Spleen (tissue), 11 donors: ENCODE measurements around the gene DPP4. TPM values are rescaled to one million over a fixed set of nuclear protein-coding genes. Genes with fewer than 3 reads are reported as not detected.

ENCODE experiments used
- DNase-seq: peaks from one replicate; pipeline ENCODE4 v3.0.0-alpha.2; 2020
- H3K27ac ChIP-seq, 8 donors: fragments of 200-600 bp; sonication (generic) in 7 of 8; 1 replicate in 4 of 8; 2 replicates in 4 of 8; pipeline versions ENCODE4 v1.5.0 to v1.8.0; 2016 to 2021; ENCODE audit warnings: inconsistent platforms in 4 of 8, mild to moderate bottlenecking in 4 of 8, moderate library complexity in 1 of 8
- H3K27me3 ChIP-seq, 7 donors: fragments of 200-600 bp; sonication (generic) in 6 of 7; replicated peaks in 1 of 7; 1 replicate in 4 of 7; 2 replicates in 3 of 7; pipeline versions ENCODE4 v1.5.0 to v1.8.0; 2016 to 2021; ENCODE audit warnings: inconsistent platforms in 3 of 7, mild to moderate bottlenecking in 1 of 7
- H3K36me3 ChIP-seq, 6 donors: fragments of 200-600 bp; sonication (generic) in 5 of 6; 1 replicate in 4 of 6; 2 replicates in 2 of 6; pipeline versions ENCODE4 v1.5.0 to v1.8.0; 2016 to 2021; ENCODE audit warnings: inconsistent platforms in 2 of 6
- H3K4me1 ChIP-seq, 6 donors: fragments of 200-600 bp; sonication (generic) in 5 of 6; 1 replicate in 3 of 6; 2 replicates in 3 of 6; pipeline versions ENCODE4 v1.5.0 to v1.8.0; 2016 to 2021; ENCODE audit warnings: inconsistent platforms in 3 of 6
- H3K4me3 ChIP-seq, 8 donors: fragments of 200-600 bp; sonication (generic) in 7 of 8; 1 replicate in 4 of 8; 2 replicates in 4 of 8; pipeline versions ENCODE4 v1.5.0 to v1.8.0; 2016 to 2021; ENCODE audit warnings: inconsistent platforms in 4 of 8, mild to moderate bottlenecking in 4 of 8, moderate library complexity in 2 of 8
- H3K9me3 ChIP-seq, 8 donors: fragments of 200-600 bp; sonication (generic) in 7 of 8; 1 replicate in 4 of 8; 2 replicates in 4 of 8; pipeline versions ENCODE4 v1.5.0 to v1.8.0; 2016 to 2021; ENCODE audit warnings: inconsistent platforms in 4 of 8
- CTCF ChIP-seq, 11 experiments: fragments of 200-600 bp in 7 of 11; fragments of 450-650 bp in 4 of 11; sonication (generic) in 4 of 11; IDR thresholded peaks in 8 of 11; conservative IDR thresholded peaks in 3 of 11; 1 replicate in 7 of 11; 2 replicates in 4 of 11; pipeline versions ENCODE4 v1.4.0 to v1.8.0; 2016 to 2021; ENCODE audit warnings: antibody characterized with exemption in 11 of 11, inconsistent platforms in 4 of 11, mild to moderate bottlenecking in 1 of 11
- POLR2A ChIP-seq, 3 donors: fragments of 450-650 bp; IDR thresholded peaks; one replicate each; pipeline ENCODE4 v1.5.1; 2017; ENCODE audit warnings: antibody characterized with exemption in 3 of 3, mild to moderate bottlenecking in 1 of 3
- POLR2AphosphoS5 ChIP-seq, 3 donors: sonication (generic); formaldehyde crosslinking; IDR thresholded peaks; one replicate each; pipeline ENCODE4 v1.5.1; 2017; ENCODE audit warnings: antibody characterized with exemption in 3 of 3
- WGBS, 5 donors: extraction: QIAGEN DNeasy Blood & Tissue Kit in 3 of 5; methylation state at CpG; one replicate each; pipeline versions ENCODE4 v1.1.5 to v1.1.7; 2013 to 2018; 5-methylcytosine and 5-hydroxymethylcytosine counted together
- intact Hi-C: fragments of 100-400 bp; cut with DNase I; formaldehyde crosslinking; loops from one replicate; pipeline ENCODE4 v1.15.0; 2023; ENCODE audit warnings: low total_unique reads
- polyA plus RNA-seq, 3 donors: library from polyadenylated mRNA; stranded (reverse); fragments of 200-250 nt; gene quantifications; one replicate each; pipeline ENCODE4 v1.2.1, GENCODE V29; 2013
- total RNA-seq, 7 donors: library from RNA; depleted of rRNA in 3 of 7; stranded (reverse); fragments of >200 nt in 3 of 7; fragmentation: NEBNext Ultra II Directional in 4 of 7; extraction: Animal tissue kit (Norgen Biotek cat#: 25700) in 4 of 7; gene quantifications; one replicate each; pipeline versions ENCODE4 v1.1.0 to v1.2.1, GENCODE V29; 2016 to 2021
- donor health status: healthy with polysubstance abuse.
- donor health status: DM: no; HTN: no; CAD: no; lungs with moderate emphysema.
- donor health status: DM: no; HTN: no; CAD: no.
- donor health status: Bipolar disorder and iron deficiency.
- donor health status: healthy.
- donor health status: DM: no; HTN: no; CAD: no.
- donor health status: DM: yes; HTN: yes; CAD: no.

Gene DPP4
- total and polyA plus RNA-seq, 10 donors: 1.3 to 28.6 (median 18.4) TPM

GRCh38 chr2:162009543-162009942 lies 64.5 kb downstream of the DPP4 start:
- Histone ChIP-seq H3K36me3 (peaks cover 0 to 7% (median 0%) of the 10 kb centered on the region in 6 donors), H3K4me3 (no peak overlapping the region), H3K27me3 (no peaks in the 10 kb centered on the region), H3K4me1 (peaks cover 0 to 40% (median 15%) of the 10 kb centered on the region in 6 donors), H3K9me3 (no peaks in the 10 kb centered on the region), H3K27ac (no peak overlapping the region)
- WGBS, 5 donors: 1 to 93% (median 47%) methylated on average over 2 of the region's 2 CpGs
- DNase-seq: no peak
- TF ChIP-seq POLR2A (IDR thresholded peaks at IDR 0.05) (no peak), POLR2AphosphoS5 (IDR thresholded peaks at IDR 0.05) (no peak), CTCF (IDR thresholded peaks at IDR 0.05 in 8 of 11, conservative IDR thresholded peaks at IDR 0.05 in 3 of 11) (no peak)
- intact Hi-C loops: no loop called here

- intact Hi-C loops: no loop called here
- Histone ChIP-seq H3K36me3 (peaks cover 0 to 12% (median 0%) of the 10 kb centered on the region in 6 donors), H3K27ac (no peak overlapping the region), H3K4me1 (peaks cover 0 to 20% (median 2%) of the 10 kb centered on the region in 6 donors), H3K9me3 (no peaks in the 10 kb centered on the region), H3K4me3 (no peak overlapping the region), H3K27me3 (no peaks in the 10 kb centered on the region)
- no peak for DNase-seq
- 77 to 91% (median 88%) methylated on average over 3 of the region's 3 CpGs for WGBS, 5 donors
- TF ChIP-seq POLR2AphosphoS5 (IDR thresholded peaks at IDR 0.05) (no peak), CTCF (IDR thresholded peaks at IDR 0.05 in 8 of 11, conservative IDR thresholded peaks at IDR 0.05 in 3 of 11) (peak; percentile 18 to 70 (median 49)), POLR2A (IDR thresholded peaks at IDR 0.05) (no peak)
These were observed 66.5 kb downstream of the DPP4 start for GRCh38 chr2:162007447-162008040.

- Histone ChIP-seq H3K27ac (no peak overlapping the region), H3K9me3 (no peaks in the 10 kb centered on the region), H3K4me3 (no peak overlapping the region), H3K36me3 (peaks cover 0 to 12% (median 0%) of the 10 kb centered on the region in 6 donors), H3K27me3 (no peaks in the 10 kb centered on the region), H3K4me1 (peaks cover 0 to 9% (median 0%) of the 10 kb centered on the region in 6 donors)
- TF ChIP-seq POLR2AphosphoS5 (IDR thresholded peaks at IDR 0.05) (no peak), CTCF (IDR thresholded peaks at IDR 0.05 in 8 of 11, conservative IDR thresholded peaks at IDR 0.05 in 3 of 11) (no peak), POLR2A (IDR thresholded peaks at IDR 0.05) (no peak)
- intact Hi-C loops: no loop called here
- no peak for DNase-seq
These were observed 67.7 kb downstream of the DPP4 start for GRCh38 chr2:162006337-162006736.

- intact Hi-C loops: no loop called here
- 62 to 78% (median 68%) methylated on average over 3 of the region's 3 CpGs for WGBS, 5 donors
- no peak for TF ChIP-seq POLR2AphosphoS5 (IDR thresholded peaks at IDR 0.05)
- TF ChIP-seq POLR2A (IDR thresholded peaks at IDR 0.05): no peak
These were observed 70.0 kb downstream of the DPP4 start for GRCh38 chr2:162004031-162004430.

More at GRCh38 chr2:162004031-162004430, 70.0 kb downstream of the DPP4 start:
- Histone ChIP-seq H3K36me3 (peaks cover 0 to 12% (median 0%) of the 10 kb centered on the region in 6 donors), H3K4me3 (no peak overlapping the region), H3K9me3 (no peaks in the 10 kb centered on the region), H3K4me1 (peaks cover 0 to 1% (median 0%) of the 10 kb centered on the region in 6 donors), H3K27ac (no peak overlapping the region), H3K27me3 (no peaks in the 10 kb centered on the region)
- DNase-seq: no peak
